Stimulated activated CD4-positive, alpha-beta T cell treated with anti-CD3 and anti-CD28 coated beads, Interleukin-4, amount 100 ng/mL, for 24 hours (primary cell): ENCODE measurements around the gene HEMK1.
A peak's percentile ranks its signal among the peaks of the same experiment; 100 is the strongest.

Source experiments
- DNase-seq: peaks from one replicate; pipeline ENCODE4 v3.0.0-alpha.2; 2020

Gene HEMK1

GRCh38 chr3:50568947-50569749, at the start of gene HEMK1:
TSS of gene HEMK1 (plus strand) at chr3:50569522. CDS start at chr3:50571105, 1,583 bp downstream.
- DNase-seq = peak; percentile 96

GRCh38 chr3:50520849-50521248, 48.5 kb upstream of the HEMK1 start:
- no peak for DNase-seq

GRCh38 chr3:50521572-50521971, 47.8 kb upstream of the HEMK1 start:
- no peak for DNase-seq

- DNase-seq = no peak
These were observed 46.0 kb upstream of the HEMK1 start for GRCh38 chr3:50523279-50523811.

- DNase-seq = no peak
These were observed 44.6 kb upstream of the HEMK1 start for GRCh38 chr3:50524746-50525145.

GRCh38 chr3:50525191-50525910, 44.0 kb upstream of the HEMK1 start:
- no peak for DNase-seq

GRCh38 chr3:50525987-50526386, 43.3 kb upstream of the HEMK1 start:
- peak; percentile 64 for DNase-seq

- no peak for DNase-seq
These were observed 39.0 kb upstream of the HEMK1 start for GRCh38 chr3:50530001-50530970.

GRCh38 chr3:50531201-50531600, 38.1 kb upstream of the HEMK1 start:
- no peak for DNase-seq

GRCh38 chr3:50532062-50532705, 37.1 kb upstream of the HEMK1 start:
- no peak for DNase-seq

- DNase-seq = no peak
These were observed 36.0 kb upstream of the HEMK1 start for GRCh38 chr3:50533316-50533715.

GRCh38 chr3:50533807-50534461, 35.4 kb upstream of the HEMK1 start:
- no peak for DNase-seq

GRCh38 chr3:50534681-50535330, 34.5 kb upstream of the HEMK1 start:
- no peak for DNase-seq

- DNase-seq = no peak
These were observed 32.7 kb upstream of the HEMK1 start for GRCh38 chr3:50536471-50537180.

GRCh38 chr3:50537421-50538129, 31.7 kb upstream of the HEMK1 start:
- DNase-seq = no peak

- DNase-seq = no peak
These were observed 29.7 kb upstream of the HEMK1 start for GRCh38 chr3:50539356-50540286.

- DNase-seq = peak; percentile 70
These were observed 26.9 kb upstream of the HEMK1 start for GRCh38 chr3:50542177-50543034.

GRCh38 chr3:50545781-50546180, 23.5 kb upstream of the HEMK1 start:
- DNase-seq = no peak
